AG04449 (cell line): ENCODE results near the gene MMP28.

Experiments used
- CTCF ChIA-PET: fragments of 350-600 bp; formaldehyde crosslinking; extraction: SDS; loops from one replicate; lab custom pipeline; 2021; ENCODE audit warnings: antibody characterized with exemption; lab: Yijun Ruan, JAX
- POLR2A ChIA-PET: fragments of 400-600, 350-600 bp; formaldehyde crosslinking; extraction: SDS; loops from one replicate; lab custom pipeline; 2020; ENCODE audit warnings: antibody characterized with exemption, inconsistent platforms; lab: Yijun Ruan, JAX
- DNase-seq: peaks from one replicate; pipeline ENCODE4 v3.0.0-alpha.2; 2010; ENCODE audit warnings: low read depth, low spot score
- H3K4me3 ChIP-seq: 2 replicates; pipeline ENCODE4 v1.5.1; 2011; ENCODE audit warnings: low read depth, mild to moderate bottlenecking, control low read depth, low read length
- TF ChIP-seq, protein P1 (sequence below): IDR thresholded peaks from one replicate; pipeline ENCODE4 v1.5.1; 2011; ENCODE audit warnings: mild to moderate bottlenecking, moderate library complexity, low read length, control low read depth, inconsistent platforms; ENCODE audit not compliant: insufficient read depth; ENCODE audit errors: missing control alignments

Gene MMP28

DNA sequence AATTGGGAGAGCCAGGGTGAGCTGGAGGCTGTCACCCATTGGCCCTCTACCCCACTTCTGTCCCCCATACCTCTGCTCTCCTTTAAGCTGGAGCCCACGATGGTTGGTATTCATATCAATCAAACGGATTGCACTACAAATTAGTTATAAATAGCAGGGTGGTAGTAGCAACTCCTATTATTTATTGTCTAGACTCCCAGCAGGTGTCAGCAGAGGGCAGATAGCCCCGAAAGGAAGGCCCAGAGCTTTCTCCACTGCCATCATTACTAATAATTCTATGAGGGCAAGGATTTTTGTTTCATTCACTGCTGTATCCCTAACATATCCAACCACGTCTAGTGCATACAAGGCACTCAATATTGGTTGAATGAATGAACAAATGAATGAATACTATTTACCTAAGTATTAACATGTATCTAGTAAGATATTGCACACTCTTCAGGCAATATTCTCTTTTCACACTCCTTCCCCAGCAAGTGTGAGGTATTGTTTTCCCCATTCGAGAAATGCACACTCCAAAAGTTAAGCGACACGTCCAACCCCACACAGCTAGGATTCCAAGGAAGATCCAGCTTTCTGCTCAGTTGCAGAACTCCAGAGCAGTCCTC lies 28.4 kb downstream of the MMP28 start:
- no peak for DNase-seq
- CTCF ChIA-PET, result interaction anchor here (0.6 to 28.6 kb wide), 17 partner anchors 10 to 382 kb away, joined by 3 to 819 read pairs (median 4); partner anchors contain the start of genes MMP28, RASL10B and TAF15
- no peak overlapping the region for H3K4me3 ChIP-seq
- TF ChIP-seq, protein P1, sequence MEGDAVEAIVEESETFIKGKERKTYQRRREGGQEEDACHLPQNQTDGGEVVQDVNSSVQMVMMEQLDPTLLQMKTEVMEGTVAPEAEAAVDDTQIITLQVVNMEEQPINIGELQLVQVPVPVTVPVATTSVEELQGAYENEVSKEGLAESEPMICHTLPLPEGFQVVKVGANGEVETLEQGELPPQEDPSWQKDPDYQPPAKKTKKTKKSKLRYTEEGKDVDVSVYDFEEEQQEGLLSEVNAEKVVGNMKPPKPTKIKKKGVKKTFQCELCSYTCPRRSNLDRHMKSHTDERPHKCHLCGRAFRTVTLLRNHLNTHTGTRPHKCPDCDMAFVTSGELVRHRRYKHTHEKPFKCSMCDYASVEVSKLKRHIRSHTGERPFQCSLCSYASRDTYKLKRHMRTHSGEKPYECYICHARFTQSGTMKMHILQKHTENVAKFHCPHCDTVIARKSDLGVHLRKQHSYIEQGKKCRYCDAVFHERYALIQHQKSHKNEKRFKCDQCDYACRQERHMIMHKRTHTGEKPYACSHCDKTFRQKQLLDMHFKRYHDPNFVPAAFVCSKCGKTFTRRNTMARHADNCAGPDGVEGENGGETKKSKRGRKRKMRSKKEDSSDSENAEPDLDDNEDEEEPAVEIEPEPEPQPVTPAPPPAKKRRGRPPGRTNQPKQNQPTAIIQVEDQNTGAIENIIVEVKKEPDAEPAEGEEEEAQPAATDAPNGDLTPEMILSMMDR, result peak; percentile 50
- POLR2A ChIA-PET, result interaction anchor here (1.6 kb wide), 1 partner anchor 42 kb away, joined by 5 read pairs; the partner anchor contains the start of gene TAF15

DNA sequence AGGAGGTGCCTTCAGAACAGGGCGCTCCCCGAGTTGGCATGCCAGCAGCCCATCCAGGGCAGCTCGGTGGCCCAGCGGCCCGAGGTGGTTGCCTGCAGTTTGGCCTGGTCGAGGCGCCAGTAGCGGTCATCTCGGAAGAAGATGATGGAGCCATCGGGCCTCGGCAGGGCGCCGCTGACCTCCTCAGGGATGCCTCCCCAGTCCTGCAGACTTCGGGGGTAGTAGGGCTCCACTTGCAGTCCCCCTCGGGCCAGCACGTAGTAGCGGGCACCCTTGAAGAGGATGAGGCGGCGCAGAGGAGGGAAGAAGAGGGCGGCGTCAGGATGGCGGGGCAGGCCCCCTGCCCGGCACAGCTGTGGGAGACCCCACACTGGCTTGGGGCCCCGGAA lies 29.0 kb downstream of the MMP28 start:
- DNase-seq, result no peak
- no peak overlapping the region for H3K4me3 ChIP-seq
- ChIA-PET POLR2A (interaction anchor here (1.6 kb wide), 1 partner anchor 43 kb away, joined by 5 read pairs; the partner anchor contains the start of gene TAF15), CTCF (interaction anchor here (0.6 to 28.6 kb wide), 14 partner anchors 14 to 383 kb away, joined by 3 to 819 read pairs (median 4); partner anchors contain the start of genes MMP28, RASL10B and TAF15)
- TF ChIP-seq, protein P1, result no peak

DNA sequence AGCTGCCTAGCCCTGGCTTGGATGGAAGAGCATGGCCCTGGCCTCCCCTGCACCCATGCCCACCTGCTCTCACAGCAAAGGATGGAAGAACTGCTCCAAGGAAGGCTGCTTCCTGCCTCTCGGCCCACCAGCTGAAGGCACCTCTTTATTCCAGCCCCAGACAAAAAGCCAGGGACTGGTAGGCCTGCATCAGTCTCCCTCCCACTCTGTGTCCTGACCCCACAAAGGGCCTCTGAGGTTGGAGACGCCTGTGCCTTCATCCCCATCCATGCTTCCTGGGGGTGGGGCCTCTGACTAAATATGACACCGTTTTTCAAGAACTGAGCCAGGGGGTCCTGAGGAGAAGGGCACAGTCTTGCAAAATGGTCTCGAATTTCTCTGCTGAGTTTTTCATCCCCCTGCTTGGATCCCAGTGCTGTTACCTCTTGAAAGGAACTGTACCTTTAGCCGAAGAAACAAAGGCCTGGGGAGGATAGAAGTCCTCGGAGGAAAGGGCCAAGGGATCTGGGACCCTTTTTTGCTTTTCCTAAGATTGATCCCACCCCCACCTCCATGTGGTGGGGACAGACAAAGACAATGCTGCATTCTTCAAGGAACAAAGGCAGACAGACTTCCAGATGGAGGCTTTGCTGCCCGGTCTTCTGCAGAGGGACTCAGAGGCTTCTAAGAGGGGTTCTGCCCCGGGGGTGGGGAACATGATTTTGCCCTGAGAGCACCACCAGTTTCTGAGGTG lies 29.5 kb downstream of the MMP28 start:
- CTCF ChIA-PET, result interaction anchor here (0.9 to 28.6 kb wide), 12 partner anchors 12 to 188 kb away, joined by 3 to 819 read pairs (median 21); partner anchors contain the start of genes GAS2L2, MMP28, PEX12 and TAF15
- TF ChIP-seq, protein P1, result no peak
- POLR2A ChIA-PET, result interaction anchor here (1.2 kb wide), 1 partner anchor 43 kb away, joined by 6 read pairs; the partner anchor contains the start of gene TAF15

DNA sequence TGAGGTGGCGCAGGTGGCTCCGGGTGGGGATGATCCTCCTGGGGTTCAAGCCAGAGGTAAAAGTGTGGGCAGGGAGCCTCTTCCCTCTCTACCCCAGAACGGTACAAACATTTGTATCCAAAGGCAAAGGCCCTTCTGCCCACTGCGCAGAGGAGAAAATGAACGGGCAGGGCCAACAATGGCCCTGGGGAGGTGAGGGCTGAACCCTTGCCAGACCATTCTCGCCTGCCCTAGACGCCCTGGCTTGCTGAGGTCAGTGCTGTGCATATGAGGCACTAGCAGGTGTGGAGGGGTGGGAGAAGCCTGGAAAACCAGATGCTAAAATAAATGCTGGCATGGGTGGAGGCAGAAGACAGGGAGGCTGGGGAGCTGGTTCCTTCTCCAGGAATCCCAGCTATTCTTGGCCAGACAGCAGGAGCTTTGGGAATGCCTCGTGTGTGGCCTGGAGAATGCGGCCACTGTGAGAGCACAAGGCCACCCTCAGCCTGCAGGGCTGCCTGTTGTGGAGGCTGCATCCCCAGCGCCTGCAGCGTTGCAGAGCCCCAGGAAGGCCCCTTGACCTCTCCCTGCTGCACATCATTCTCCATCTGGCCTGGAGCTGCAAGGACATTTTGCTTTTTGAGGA lies 30.2 kb downstream of the MMP28 start:
- POLR2A ChIA-PET, result interaction anchor here (1.2 kb wide), 1 partner anchor 44 kb away, joined by 6 read pairs; the partner anchor contains the start of gene TAF15

More for the DNA sequence above, 29.5 kb downstream of the MMP28 start:
- DNase-seq, result no peak
- no peak overlapping the region for H3K4me3 ChIP-seq

DNA sequence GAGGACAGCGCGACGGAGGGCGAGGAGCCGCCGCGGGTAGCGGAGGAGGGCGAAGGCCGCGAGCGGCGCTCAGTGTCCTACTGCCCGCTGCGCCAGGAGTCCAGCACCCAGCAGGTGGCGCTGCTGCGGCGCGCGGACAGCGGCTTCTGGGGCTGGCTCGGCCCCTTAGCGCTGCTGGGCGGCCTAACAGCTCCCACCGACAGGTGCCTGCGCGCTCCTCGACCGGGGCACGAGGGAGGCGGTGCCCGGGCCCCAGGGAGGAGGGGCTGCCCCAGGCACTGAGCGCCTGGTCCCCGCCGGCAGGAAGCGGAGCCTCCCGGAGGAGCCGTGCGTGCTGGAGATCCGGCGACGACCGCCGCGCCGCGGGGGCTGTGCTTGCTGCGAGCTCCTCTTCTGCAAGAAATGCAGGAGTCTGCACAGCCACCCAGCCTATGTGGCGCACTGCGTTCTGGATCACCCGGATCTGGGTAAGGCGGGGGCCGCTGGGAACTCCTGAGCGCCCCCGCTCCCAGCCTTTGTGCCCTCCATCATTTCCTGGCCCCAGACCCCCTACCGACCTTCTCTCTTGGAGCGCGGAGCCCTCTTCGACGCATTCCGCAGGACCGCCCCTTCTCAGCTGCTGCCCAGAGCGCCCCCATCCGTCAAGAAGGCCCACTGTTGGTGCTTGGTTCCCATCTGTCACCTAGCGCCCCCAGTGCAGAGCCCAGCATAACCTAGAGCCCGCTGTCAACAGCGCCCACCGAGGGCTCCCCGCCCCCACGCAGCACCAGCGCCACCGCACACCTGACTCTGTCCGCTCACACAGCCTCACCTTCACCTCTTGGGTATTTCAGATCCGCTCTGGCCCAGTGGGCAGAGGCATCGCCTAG lies 31.1 kb downstream of the MMP28 start:
- CTCF ChIA-PET, result interaction anchor here (0.6 to 28.6 kb wide), 38 partner anchors 9 to 156 kb away, joined by 3 to 819 read pairs (median 4); partner anchors contain the start of genes GAS2L2, MMP28 and TAF15
- POLR2A ChIA-PET, result interaction anchor here (1.0 kb wide), 1 partner anchor 45 kb away, joined by 12 read pairs; the partner anchor contains the start of gene TAF15
- H3K4me3 ChIP-seq, result peak overlapping the region; percentile 46
- TF ChIP-seq, protein P1, result peak; percentile 98
- no peak for DNase-seq

More for the DNA sequence above, 30.2 kb downstream of the MMP28 start:
- CTCF ChIA-PET, result interaction anchor here (0.9 to 28.6 kb wide), 9 partner anchors 12 to 187 kb away, joined by 3 to 819 read pairs (median 33); partner anchors contain the start of genes GAS2L2, MMP28, PEX12 and TAF15
- DNase-seq, result no peak
- no peak overlapping the region for H3K4me3 ChIP-seq
- TF ChIP-seq, protein P1, result no peak
